GM21381 (cell line): ENCODE measurements around the gene SPRR1A.

ENCODE experiments used
- ATAC-seq: cut with Tn5 transposase; IDR thresholded peaks from one replicate; pipeline ENCODE4 v1.9.1; 2021; ENCODE audit warnings: mild to moderate bottlenecking, moderate library complexity; ENCODE audit not compliant: unreplicated experiment

The SPRR1A gene, protein sequence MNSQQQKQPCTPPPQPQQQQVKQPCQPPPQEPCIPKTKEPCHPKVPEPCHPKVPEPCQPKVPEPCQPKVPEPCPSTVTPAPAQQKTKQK

GRCh38 chr1:152983743-152984142 lies at the start of gene SPRR1A:
Gene SPRR1A, plus strand, starts transcription at chr1:152984081. Its CDS starts 1,150 bp downstream, at chr1:152985231.
- ATAC-seq: no peak

DNA sequence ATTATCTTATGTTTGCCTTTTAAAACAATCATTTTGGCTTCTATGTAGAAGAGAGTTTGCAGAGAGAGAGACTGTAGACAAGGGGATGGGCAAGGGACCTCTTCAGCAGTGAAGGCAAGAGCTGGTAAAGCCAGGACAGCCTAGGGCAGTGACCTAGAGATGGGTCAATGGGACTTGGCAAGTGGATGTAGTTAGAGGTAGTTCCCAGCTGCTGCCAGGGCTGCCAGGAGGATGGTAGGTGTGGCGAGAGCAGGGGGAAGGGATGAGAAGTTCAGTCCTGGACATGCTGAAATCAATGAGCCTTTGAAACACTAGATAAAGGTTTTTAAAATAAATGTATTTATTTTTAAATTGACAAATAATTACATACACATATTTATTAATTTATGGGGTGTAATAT lies 43.3 kb upstream of the SPRR1A start:
- no peak for ATAC-seq

GRCh38 chr1:152941037-152941711 lies 42.7 kb upstream of the SPRR1A start:
- no peak for ATAC-seq

DNA sequence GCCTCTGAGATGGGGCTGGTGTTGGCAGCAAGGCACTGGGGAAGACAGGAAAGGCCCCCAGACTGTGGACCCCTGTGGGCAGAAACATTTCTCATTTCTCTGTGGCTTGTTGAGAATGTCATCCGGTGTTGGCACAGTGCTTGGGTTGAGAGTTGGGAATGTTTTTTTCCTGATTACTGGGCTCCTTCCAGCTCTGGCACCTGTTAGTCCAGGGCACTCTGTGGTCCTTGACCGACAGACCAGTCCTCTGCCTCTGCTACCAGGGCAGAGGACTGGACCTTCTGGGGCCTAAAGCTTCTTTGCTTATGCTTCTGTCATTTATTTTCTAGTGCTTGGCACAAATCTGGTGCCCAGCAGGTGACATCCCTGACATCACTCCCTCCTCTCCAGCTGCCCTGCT lies 41.7 kb upstream of the SPRR1A start:
- no peak for ATAC-seq

DNA sequence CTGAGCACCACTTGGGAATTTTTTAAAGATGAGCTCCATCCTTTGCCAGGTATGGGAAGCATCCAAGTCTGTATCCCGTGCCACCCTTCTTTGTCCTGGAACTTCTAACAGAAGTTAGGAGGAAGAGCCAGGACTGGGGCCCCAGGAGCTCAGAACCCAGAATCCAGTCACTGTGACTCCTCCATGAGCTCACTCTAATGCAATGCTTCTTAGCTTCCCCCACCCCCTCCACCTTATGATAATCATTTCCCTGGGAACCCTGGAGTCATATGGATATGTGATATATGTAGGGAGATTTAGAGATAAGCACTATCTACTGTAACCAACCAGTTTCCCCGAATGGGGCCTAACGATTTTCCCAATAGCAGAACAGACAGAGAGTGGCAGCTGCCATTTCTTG lies 37.6 kb upstream of the SPRR1A start:
- no peak for ATAC-seq

DNA sequence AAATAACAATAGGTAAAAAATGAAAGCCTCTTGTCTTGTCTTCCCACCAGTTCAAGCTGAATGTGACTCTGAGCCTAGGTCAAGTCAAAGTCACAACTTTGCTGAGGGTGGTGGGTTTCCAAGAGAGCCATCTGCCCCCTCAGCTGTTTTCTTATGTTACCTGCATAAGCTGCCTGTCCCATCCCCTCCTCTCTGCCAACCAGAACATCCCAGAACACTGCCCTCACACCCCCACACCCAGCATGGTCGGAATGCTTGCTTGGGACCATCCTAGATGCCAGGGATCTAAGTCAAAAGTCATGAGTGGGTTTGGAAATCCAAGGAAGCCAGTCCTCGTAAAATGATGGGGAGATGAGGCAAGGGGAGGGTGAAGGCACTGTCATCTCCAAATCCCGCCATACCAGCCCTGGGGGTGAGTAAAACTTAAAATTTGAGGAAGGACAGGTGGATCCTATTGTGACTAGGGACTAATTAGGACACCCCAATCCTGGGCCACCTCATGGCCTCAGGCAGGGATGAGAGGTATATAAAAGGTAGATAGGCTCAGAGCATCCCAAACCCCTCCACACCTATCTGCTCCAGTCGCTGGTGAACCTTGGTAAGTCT lies 37.1 kb upstream of the SPRR1A start, which contains the start of gene SPRR5:
SPRR5 (plus strand) TSS at position 556 of the 606 bp plus-strand sequence. CDS start 1,349 bp downstream, outside the sequence.
- no peak for ATAC-seq

GRCh38 chr1:152951711-152952110 lies 32.2 kb upstream of the SPRR1A start:
- ATAC-seq: no peak

- ATAC-seq: no peak
Observed at GRCh38 chr1:152953761-152954160, 30.1 kb upstream of the SPRR1A start.

- no peak for ATAC-seq
Observed at GRCh38 chr1:152954436-152954835, 29.4 kb upstream of the SPRR1A start.

GRCh38 chr1:152957561-152957960 lies 26.3 kb upstream of the SPRR1A start:
- no peak for ATAC-seq

DNA sequence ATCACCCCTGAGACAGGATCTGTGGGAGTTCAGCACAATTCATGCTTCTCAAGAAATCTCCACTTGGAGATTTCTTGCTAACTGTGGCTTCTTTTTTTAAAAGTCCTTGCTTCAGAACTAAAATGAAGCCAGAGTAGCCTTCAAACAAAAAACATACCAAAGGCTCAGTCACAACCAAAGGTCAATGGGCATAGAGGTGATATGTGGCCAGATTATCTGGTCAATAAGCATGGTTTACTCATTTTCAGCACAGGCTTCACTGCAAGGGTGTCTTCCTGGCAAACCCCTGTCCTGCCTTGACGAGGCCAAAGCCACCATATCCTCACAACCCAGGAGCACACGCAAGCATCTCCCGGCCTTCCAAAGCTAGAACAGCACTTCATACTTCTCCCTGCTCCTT lies 24.6 kb upstream of the SPRR1A start:
- no peak for ATAC-seq

DNA sequence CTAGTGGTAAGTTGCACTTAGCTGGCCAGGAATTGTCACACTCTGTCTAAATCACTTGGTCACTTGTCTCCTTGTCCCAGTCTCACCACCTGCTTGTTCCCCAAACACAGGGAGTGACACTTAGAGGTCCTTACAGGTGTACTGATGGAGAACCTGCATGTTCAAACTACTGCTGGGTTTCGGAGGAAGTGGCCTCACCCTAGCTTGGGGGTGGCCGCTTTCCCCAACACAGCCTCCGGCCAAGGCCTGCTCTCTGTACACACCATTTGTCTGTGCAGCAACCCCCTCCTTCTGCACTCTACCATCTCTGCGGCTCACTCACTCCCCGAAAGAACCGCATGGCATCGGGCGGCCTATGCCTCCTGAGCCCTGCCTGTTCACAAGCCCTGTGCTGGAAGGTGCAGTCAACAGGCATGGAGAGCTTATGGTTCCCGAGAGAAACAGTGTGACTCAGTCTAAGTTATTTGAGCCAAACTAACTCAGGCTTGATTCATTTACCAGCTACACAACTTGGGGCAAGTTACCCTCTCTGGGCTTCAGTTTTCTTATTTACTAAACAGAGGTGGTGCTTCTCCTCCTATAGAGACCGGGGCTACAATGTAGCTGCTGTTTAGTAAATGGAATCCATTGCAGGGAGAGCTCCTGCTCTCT lies 24.0 kb upstream of the SPRR1A start:
- ATAC-seq: no peak

DNA sequence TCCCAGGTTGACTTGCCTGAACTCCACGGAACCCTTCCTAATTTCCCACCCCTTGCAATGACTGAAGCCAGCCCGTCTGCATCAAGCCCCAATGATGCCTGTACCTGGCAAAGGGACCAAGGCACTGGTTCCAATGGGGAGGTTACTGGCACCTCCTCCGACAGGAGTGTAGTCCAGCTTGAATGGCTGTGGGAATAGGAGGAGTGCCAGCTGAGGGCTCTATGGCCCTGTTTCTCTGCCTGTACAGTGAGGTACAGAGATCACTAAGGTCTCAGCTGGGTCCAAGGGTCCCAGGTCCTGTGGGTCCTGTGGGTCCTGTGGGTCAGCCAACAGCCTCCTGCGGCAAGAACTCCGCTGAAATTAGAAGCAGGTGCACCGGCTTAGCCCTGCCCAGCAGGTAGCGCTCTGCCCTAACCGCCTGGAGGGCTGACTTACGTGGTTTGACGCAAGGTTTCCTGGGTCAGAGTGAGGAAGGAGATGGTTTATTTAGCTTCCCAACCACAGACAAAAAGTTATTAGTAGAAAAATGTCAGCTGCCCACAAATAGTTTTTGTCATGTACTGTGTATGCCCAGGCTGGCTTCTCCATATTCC lies 23.3 kb upstream of the SPRR1A start:
- no peak for ATAC-seq

GRCh38 chr1:152961226-152961891 lies 22.5 kb upstream of the SPRR1A start:
- ATAC-seq: no peak

DNA sequence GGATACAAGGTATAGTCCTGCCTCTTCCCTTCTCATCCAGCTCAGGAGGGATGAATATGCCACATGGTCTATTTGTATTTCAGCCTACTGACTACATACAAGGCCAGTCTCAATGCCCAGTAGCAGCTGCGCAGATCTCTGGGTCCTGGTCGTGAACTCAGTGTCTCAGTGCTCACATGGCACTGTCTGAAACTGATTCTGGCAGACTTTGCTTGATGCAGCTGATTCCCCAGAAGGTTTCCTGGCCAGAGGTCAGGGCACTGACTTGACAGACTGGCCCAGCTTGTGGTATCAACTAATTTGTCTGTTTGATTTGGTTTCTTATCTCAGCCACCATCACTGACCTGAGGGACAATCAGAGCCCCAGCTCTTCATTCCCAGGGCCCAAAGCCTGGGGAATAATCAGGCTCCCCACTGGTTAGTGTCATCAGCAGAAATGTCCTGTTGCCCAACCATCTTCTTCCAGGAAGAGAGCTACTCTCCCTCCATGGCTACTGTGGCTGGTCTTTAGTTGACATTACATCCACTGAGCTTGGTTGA lies 20.9 kb upstream of the SPRR1A start:
- ATAC-seq: no peak

DNA sequence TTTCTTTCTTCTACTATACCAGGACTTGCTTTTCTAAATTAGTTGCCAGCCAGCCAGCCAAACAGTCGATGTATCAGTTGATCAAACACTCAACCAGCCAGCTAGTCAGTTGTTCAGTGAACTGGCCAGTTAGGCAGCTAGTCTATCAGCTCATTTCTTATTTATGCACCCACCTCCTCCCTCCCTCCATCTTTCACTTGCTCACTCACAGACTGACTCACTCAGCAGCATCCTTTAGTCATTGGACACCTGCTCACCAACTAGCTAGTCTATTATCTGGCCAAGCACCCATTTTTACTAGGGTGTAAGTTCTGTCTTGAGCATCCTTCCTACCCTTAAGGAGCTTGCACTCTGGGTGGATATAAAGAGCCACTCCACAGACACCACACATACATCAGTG lies 19.3 kb upstream of the SPRR1A start:
- no peak for ATAC-seq

DNA sequence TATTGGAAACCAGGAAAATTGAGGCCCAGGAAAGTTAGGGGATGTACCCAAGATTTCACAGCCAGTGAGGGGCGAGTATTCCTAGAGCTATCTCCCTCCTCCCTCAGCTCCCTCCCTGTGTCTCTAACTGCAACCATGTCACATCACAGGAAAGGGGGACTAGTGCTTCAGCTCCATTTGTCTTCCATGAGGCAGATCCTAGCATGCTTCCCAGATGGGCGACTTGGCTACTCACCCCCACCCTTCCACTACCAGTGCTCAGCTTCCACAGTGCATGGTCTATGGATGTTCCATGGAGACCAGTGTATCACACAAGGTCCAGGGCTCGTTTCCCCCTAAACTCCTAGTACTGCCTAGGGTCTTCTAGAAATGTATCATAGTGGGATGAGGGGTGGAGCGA lies 18.0 kb upstream of the SPRR1A start:
- no peak for ATAC-seq

DNA sequence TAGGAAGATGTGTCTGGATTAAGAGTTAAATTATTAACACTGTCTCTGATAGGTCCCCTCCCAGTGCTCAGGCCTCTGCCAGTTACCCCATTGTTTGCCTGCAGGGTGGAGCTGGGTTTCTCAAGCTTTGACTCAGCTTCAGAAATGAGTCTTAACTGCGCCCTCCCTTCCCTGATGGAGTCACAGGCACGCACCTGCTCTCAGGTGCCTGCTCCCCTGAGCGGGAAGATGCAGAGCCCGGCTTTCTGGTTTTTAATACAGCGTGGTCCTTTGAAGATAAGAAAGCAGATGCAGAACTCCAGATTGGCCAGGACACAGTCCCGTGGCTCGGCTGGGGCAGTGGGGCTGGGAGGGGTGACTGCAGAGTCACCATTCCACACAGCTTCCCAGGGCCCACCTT lies 16.7 kb upstream of the SPRR1A start:
- ATAC-seq: no peak

DNA sequence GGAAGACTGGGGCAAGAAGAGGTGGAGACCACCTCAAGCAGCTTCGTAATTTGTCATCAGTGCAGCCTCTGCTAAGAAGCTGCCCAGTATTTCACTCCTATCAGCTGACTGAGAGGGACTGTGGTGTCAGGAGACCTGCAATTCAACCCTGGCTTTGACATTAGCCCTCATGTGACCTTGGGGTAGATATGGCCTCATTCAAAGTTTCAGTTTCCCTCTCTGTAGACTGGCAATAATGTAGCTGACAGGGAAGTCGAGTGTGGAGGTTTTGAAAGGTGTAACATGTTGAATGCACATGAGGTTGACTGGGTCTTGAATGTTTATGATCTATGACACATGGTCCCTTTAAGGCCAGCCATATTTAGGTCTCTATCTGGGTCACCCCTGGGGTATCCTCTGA lies 15.6 kb upstream of the SPRR1A start:
- ATAC-seq: peak; percentile 88

DNA sequence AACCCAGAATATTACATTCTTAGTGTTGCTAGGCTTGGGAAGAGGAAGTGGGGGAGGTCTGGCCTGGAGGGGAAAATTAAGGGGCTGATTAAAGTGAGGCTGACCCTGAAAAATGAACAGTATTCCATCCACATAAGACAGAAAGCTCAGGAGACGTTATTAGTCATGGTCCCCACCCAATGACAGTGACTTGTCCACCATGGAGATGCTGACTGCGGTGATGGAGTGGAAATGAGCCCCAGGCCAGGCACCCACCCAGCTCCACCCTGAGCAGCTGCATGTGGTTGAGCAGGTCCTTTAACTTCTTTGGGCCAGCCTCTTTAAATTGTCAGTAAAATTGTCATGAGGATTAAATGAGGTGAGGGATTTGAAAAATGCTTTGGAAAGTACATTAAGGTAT lies 14.8 kb upstream of the SPRR1A start:
- no peak for ATAC-seq

- no peak for ATAC-seq
Observed at GRCh38 chr1:152970495-152970894, 13.4 kb upstream of the SPRR1A start, which contains the start of gene SPRR4. Gene SPRR4, plus strand, starts transcription at chr1:152970648. Its CDS starts 1,243 bp downstream, at chr1:152971891.
